GM21515 (cell line): ENCODE data around the gene KRT6B.

Experiments
- ATAC-seq: cut with Tn5 transposase; IDR thresholded peaks from one replicate; pipeline ENCODE4 v1.9.1; 2021; ENCODE audit not compliant: unreplicated experiment

KRT6B gene

GRCh38 chr12:52436828-52437474, 15.0 kb downstream of the KRT6B start:
- no peak for ATAC-seq

DNA sequence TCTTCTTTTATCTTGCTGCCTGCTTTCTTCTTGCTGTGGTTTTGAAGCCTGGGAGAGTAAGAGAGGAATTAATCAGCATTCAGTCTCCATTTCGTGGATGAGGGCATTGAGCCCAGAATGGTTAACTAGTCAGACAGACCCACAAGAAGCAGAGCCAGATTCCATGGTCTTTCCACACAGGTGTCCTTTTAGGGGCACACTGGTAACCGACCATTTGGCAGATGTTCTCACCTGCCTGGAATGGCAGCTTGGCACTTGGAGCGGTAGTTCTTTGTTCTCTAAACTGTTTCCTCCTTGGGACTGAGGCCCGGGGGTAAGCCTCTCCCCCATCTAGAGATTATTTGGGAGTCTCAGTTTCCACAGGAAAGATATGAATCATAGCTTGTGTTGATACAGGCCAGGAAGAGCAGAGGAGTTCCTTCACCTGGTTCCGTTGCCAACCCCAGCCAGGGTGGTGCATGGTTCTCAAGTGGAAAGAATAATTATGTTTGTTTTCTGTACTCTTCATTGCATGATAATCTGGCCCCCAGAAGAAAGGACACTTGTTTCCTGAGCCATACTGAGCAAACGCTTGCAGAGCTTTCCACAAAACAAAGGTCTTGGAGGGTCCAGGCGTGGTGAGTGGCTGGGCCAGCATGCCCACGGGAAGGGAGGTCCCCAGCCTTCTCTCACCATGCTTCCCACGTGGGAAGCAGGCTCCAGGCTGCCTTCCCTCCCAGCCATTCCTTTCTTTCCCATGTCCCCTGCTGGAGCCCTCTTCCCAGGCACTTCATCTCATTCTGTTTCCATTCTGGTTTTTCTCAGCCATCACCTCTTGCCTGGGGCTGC, 15.7 kb downstream of the KRT6B start:
- ATAC-seq, result no peak

DNA sequence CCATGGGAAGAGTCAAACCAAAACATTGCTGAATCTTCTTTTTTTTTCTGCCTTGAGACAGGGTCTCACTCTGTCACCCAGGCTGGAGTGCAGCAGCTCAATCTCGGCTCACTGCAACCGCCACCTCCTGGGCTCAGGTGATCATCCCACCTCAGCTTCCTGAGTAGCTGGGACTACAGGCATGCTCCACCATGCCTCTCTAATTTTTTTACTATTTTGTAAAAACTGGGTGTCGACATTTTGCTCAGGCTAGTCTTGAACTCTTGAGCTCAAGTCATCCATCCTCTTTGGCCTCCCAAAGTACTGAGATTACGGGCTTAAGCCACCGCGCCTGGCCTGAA, 16.3 kb downstream of the KRT6B start:
- no peak for ATAC-seq

DNA sequence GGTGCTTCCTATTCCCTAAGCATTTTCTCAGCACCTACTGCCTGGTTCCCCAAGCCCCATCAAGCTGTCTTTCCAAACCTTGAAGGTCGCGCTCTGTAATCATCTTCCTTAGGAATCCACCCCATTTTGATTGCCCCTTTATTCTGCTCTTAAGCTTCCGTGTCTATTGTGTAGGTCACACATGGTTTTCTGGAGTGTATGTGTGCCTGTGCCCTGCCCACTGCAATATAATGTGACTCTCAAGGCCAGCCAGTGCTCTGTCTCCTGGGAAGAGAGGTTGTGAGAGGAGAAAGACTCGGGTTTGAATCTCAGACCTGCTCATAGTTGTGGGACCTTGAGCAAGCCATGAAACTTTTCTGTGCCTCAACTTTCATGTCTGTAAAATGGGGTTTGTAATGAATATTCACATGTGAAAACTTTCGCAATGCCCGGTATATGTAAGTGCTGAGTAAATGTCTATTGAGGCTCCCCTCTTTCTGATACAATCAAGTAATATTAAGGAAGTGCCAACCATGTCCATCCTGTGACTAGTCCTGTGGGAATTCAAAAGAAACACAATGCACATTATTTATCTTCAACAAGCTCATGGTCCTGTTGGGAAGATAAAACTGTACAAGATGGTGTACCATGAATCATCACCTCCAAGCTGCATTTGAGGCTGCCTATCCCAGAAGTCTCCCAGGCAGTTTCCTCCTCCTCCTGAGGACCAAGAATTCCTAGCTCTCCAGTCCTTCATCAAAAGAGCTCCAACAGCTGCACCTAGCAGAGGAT, 17.0 kb downstream of the KRT6B start:
- no peak for ATAC-seq

GRCh38 chr12:52434081-52434733, 17.7 kb downstream of the KRT6B start, which contains the start of gene KRT75:
Gene KRT75 (minus strand): TSS chr12:52434371. CDS start chr12:52434304, 67 bp downstream.
- no peak for ATAC-seq

- ATAC-seq, result no peak
Observed at GRCh38 chr12:52433501-52434080, 18.4 kb downstream of the KRT6B start.

DNA sequence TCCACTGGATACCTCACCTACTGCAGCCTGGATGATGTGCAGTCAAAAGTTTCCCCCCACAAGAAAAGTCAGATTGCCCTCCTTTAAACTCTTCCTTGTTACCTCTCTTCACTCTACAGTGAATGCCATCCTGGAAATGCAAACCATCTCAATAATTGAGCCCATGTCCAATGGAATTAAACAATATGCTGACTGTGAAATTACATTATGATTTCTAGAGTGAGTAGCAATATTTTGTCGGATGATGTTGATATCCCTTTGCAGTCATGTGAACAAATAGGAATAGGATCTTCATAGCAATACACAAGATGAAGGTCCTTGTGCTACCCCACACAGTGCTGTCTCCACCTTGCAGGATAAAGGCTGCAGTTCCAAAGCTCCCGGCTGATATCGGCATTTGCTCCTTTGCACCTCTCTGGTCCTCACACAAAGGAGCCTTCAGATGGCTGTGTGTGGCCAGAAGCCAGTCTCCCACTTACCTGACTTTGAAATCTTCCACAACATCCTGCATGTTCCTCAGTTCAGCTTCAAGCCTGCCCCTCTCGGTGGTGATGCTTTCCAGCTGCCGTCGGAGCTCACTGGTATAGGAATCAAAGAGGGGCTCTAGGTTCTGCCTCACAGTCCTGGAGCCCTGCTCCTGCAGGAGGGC, 19.3 kb downstream of the KRT6B start:
- ATAC-seq, result no peak

DNA sequence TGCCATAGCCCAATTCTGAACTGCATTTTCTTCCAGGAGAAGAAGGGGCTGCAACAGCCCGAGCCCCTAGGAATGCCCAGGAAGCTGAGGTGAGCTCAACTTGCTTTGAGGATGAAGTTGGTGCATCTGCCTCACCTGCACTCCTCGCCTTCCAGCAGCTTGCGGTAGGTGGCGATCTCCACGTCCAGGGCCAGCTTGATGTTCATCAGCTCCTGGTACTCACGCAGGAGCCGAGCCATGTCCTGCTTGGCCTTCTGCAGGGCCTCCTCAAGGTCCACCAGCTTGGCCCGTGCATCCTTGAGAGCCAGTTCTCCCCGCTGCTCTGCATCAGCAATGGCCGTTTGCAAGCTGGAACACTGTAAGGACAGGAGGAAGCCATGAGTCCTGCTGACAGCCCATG, 23.8 kb downstream of the KRT6B start:
- no peak for ATAC-seq

GRCh38 chr12:52427083-52427482, 24.9 kb downstream of the KRT6B start:
- ATAC-seq, result no peak

GRCh38 chr12:52426034-52426433, 25.9 kb downstream of the KRT6B start:
- no peak for ATAC-seq

DNA sequence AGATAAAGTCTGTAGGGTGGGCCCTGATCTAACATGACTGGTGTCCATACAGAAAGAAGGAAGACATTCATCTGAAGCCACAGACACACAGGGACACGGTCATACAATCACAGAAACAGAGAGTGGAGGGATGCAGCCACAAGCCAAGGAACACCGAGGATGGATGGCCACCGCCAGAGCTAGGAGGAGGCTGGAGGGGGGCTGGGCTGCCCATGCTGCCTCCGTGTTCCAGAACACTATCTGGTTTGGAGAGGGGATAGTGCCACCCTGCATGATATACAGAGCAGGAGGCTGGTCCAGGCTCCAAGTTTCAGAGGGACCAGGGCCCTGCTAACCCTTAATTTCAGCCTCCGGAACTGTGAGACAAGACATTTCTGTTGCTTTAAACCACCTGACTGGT, 26.5 kb downstream of the KRT6B start:
- ATAC-seq, result no peak

- no peak for ATAC-seq
Observed at GRCh38 chr12:52423661-52424500, 28.1 kb downstream of the KRT6B start.

- no peak for ATAC-seq
Observed at GRCh38 chr12:52423035-52423434, 28.9 kb downstream of the KRT6B start.

GRCh38 chr12:52419656-52420055, 32.3 kb downstream of the KRT6B start:
- no peak for ATAC-seq

- ATAC-seq, result no peak
Observed at GRCh38 chr12:52418576-52419110, 33.3 kb downstream of the KRT6B start.

GRCh38 chr12:52417740-52418139, 34.2 kb downstream of the KRT6B start:
- no peak for ATAC-seq

DNA sequence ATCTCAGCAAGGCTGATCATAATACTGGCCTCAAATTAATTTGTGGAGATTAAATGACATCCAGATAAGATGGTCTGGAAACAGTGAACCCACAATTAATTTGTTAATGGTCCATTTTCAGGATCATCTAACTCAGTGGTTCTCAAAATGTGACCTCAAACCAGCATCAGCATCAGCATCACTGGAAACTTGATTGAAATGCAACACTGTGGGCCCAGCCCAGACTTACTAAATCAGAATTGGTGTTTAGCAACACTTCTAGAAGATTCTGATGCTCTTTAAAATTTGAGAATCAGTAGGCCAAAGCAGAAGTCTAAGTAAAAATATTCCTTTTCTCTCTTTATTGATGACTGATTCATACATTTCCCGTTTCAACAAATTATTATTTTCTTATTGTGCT, 35.2 kb downstream of the KRT6B start:
- ATAC-seq, result no peak

DNA sequence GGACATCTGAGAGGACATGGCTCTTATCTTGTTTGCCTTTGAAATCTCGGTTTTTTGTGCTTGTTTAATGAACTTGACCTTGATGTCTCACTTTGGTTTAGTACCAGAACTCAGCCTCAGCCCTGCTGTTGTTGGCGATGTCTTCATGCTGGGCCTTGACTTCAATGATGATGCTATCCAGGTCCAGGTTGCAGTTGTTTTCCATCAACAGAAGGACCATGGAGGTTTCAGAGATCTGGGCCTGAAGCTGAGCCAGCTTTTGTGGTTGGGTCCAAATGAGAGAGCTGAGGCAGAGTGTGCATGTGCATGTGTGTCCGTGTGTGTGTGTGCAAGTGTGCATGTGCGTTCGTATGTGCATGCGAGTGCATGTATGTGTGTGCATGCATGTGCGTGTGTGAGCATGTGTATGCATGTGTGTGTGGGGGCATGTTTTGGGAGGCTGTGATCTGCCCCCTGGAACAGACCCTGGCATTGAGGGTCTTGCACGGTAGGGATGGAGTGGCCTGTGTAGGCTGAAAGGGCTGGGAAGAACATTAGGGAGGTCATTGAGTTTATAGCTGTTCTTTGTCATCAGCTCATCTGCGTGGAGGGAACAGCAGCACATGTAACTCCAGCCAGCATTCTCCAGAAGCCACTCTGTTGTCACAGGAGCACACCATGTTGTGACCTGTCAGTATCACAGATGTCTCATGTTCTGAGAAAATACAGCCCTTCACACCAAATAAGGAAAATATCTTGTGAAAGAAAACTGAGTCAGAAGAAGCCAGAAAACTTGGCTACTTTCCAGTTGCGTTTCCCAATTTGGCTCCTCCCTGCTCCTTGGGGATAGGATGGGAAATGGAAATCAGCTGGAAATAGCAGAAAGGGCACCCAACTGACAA, 35.8 kb downstream of the KRT6B start:
- no peak for ATAC-seq
